ENCODE data around the gene SH3GLB2.

The SH3GLB2 gene

DNA sequence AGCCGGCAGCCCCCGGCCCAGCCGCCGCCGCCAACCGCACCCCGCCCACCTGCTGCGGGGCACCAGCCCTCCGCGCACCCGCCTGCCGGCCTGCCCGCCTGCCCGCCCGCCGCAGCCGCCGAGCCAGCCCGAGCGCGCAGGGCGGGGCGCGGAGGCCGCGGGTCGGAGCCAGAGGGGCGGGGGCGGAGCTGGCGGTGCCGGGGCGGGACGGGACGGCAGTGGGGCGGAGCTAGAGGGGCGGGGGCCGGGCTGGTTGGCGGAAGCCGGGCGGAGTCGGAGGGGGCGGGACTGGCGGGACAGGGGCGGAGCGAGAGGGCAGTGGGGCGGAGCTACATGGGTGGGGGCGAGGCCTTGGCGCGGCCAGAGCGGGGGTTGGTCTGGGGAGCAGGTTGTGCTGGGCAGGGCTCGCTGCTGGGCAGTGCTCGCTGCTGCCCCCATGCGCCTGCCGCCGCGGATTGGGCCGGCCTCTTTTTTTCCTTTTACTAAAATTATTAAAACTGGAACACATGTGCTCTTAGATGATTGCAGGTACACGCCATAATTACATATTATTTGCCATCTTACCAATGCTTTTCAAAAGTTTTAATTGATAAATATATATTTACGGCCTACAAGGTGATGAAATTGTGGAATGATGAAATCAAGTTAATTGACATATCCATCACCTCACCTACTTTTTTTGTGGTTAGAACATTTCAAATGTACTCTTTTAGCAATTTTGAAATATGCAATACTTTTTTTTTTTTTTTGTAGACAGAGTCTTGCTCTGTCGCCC is at the start of gene SH3GLB2:
SH3GLB2 (minus strand) TSS at position 140 of the 775 bp plus-strand sequence. CDS start 177 bp downstream, outside the sequence.
- TF ChIP-seq TEAD4 (IDR thresholded peaks at IDR 0.05) (no peak), RAD21 (IDR thresholded peaks at IDR 0.05; ENCODE audit: low read depth) (peak; percentile 52), CREB1 (IDR thresholded peaks at IDR 0.05; ENCODE audit: low read depth) (no peak), NFIC (IDR thresholded peaks at IDR 0.05) (0 out of 2 replicates have a peak, but pooled peaks have one; percentile 11), ZBTB7A (IDR thresholded peaks at IDR 0.05; ENCODE audit: low read depth) (no peak), EGR1 (IDR thresholded peaks at IDR 0.05) (no peak), CEBPB (IDR thresholded peaks at IDR 0.05) (no peak)

DNA sequence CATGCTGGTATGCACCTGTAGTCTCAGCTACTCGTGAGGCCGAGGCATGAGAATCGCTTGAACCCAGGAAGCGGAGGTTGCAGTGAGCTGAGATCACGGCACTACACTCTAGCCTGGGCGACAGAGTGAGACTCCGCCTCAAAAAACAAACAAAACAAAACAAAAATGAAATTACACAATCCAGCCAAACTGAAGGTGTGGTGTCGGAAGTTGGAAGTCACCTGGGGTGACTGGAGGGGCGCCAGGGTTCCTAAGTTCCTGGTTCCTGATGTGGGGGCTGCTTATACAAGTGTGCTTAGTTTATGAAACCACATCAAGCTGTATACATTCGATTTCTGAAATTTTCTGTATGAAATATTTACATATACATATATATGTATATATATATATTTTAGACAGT is 49.1 kb upstream of the SH3GLB2 start:
- TF ChIP-seq TEAD4 (IDR thresholded peaks at IDR 0.05) (no peak), NFIC (IDR thresholded peaks at IDR 0.05) (no peak), EGR1 (IDR thresholded peaks at IDR 0.05) (no peak)
- TF ChIP-seq, protein P1, sequence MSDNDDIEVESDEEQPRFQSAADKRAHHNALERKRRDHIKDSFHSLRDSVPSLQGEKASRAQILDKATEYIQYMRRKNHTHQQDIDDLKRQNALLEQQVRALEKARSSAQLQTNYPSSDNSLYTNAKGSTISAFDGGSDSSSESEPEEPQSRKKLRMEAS (IDR thresholded peaks at IDR 0.05), result no peak

DNA sequence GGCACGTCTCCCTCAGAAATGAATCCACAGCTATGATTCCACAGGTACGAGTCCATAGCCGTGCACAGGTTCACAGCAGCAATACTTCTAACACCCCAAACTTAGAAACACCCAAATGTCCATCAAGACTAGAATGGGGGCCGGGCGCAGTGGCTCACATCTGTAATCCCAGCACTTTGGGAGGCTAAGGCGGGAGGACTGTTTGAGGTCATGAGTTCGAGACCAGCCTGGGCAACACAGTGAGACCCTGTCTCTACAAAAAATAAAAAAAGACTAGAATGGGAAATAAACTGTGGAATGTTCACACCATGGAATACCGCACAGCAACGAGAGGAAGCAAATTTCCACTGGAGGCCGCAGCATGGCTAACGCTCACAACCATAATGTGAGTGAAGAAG is 48.5 kb upstream of the SH3GLB2 start:
- TF ChIP-seq YY1 (IDR thresholded peaks at IDR 0.05; ENCODE audit: low read depth), result no peak
- TF ChIP-seq NFIC (IDR thresholded peaks at IDR 0.05), result no peak
- TF ChIP-seq, protein P2, sequence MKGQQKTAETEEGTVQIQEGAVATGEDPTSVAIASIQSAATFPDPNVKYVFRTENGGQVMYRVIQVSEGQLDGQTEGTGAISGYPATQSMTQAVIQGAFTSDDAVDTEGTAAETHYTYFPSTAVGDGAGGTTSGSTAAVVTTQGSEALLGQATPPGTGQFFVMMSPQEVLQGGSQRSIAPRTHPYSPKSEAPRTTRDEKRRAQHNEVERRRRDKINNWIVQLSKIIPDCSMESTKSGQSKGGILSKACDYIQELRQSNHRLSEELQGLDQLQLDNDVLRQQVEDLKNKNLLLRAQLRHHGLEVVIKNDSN (IDR thresholded peaks at IDR 0.05), result no peak
- TF ChIP-seq, protein P3, sequence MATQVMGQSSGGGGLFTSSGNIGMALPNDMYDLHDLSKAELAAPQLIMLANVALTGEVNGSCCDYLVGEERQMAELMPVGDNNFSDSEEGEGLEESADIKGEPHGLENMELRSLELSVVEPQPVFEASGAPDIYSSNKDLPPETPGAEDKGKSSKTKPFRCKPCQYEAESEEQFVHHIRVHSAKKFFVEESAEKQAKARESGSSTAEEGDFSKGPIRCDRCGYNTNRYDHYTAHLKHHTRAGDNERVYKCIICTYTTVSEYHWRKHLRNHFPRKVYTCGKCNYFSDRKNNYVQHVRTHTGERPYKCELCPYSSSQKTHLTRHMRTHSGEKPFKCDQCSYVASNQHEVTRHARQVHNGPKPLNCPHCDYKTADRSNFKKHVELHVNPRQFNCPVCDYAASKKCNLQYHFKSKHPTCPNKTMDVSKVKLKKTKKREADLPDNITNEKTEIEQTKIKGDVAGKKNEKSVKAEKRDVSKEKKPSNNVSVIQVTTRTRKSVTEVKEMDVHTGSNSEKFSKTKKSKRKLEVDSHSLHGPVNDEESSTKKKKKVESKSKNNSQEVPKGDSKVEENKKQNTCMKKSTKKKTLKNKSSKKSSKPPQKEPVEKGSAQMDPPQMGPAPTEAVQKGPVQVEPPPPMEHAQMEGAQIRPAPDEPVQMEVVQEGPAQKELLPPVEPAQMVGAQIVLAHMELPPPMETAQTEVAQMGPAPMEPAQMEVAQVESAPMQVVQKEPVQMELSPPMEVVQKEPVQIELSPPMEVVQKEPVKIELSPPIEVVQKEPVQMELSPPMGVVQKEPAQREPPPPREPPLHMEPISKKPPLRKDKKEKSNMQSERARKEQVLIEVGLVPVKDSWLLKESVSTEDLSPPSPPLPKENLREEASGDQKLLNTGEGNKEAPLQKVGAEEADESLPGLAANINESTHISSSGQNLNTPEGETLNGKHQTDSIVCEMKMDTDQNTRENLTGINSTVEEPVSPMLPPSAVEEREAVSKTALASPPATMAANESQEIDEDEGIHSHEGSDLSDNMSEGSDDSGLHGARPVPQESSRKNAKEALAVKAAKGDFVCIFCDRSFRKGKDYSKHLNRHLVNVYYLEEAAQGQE (IDR thresholded peaks at IDR 0.05; ENCODE audit: low read depth), result no peak
- TF ChIP-seq TCF12 (IDR thresholded peaks at IDR 0.05; ENCODE audit: low read depth), result no peak
- TF ChIP-seq TEAD4 (IDR thresholded peaks at IDR 0.05), result no peak
- no peak for TF ChIP-seq CREB1 (IDR thresholded peaks at IDR 0.05; ENCODE audit: low read depth)
- TF ChIP-seq CEBPB (IDR thresholded peaks at IDR 0.05), result no peak
- no peak for TF ChIP-seq RAD21 (IDR thresholded peaks at IDR 0.05; ENCODE audit: low read depth)
- TF ChIP-seq ZBTB7A (IDR thresholded peaks at IDR 0.05; ENCODE audit: low read depth), result no peak
- no peak for TF ChIP-seq FOXM1 (IDR thresholded peaks at IDR 0.05; ENCODE audit: borderline replicate concordance, low read depth)
- TF ChIP-seq, protein P1 (IDR thresholded peaks at IDR 0.05), result no peak

DNA sequence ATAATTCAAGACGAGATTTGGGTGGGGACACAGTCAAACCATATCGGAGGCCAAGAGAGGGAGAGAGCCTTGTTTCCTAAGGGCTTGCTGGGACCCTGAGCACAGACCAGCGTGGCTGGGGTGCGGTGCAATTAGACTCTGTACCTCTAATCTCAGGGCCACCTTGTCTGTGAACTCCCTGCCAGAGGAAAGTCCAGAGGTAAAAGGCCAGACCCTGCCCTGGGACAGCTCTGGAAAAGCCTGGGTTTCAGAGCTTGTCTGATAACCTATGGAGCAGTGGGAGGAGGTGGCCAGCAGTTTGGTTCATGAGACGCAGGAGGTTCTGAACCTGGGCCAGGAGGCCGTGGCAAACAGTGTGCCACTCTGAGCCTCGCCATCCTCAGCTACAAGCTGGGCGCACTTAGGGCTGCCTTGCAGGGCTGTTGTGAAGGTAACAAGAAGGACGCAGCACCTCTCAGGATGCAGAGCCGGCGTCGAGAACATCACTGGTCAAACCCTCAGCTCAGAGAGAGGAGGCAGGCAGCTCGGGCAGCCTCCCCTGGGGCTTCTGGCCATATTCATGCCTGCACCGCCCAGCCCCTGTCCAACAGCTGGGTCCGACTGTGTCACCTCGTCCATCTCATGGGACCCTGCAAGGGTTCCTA is 48.0 kb upstream of the SH3GLB2 start:
- TF ChIP-seq CEBPB (IDR thresholded peaks at IDR 0.05), result no peak
- no peak for TF ChIP-seq TCF12 (IDR thresholded peaks at IDR 0.05; ENCODE audit: low read depth)
- TF ChIP-seq ZBTB7A (IDR thresholded peaks at IDR 0.05; ENCODE audit: low read depth), result no peak
- TF ChIP-seq, protein P1 (IDR thresholded peaks at IDR 0.05), result no peak

DNA sequence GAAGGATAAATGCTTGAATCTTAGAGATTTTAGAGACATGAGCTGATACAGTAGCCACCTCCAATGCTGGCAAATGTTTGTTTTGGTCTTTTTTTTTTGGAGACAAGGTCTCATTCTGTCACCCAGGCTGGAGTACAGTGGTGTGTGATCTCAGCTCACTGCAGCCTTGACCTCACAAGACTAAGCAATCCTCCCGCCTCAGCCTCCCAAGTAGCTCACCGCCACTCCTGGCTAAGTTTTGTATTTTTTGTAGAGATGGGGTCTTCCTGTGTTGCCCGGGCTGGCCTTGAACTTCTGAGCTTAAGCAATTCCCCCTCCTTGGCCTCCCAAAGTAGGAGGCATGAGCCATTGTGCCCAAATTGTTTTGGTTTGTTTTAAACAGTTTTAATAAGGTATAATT is 46.0 kb upstream of the SH3GLB2 start:
- TF ChIP-seq YY1 (IDR thresholded peaks at IDR 0.05; ENCODE audit: low read depth) (no peak), TCF12 (IDR thresholded peaks at IDR 0.05; ENCODE audit: low read depth) (no peak), CREB1 (IDR thresholded peaks at IDR 0.05; ENCODE audit: low read depth) (no peak), NFIC (IDR thresholded peaks at IDR 0.05) (no peak), RAD21 (IDR thresholded peaks at IDR 0.05; ENCODE audit: low read depth) (no peak), TAF1 (IDR thresholded peaks at IDR 0.05; ENCODE audit: low read depth) (no peak), CEBPB (IDR thresholded peaks at IDR 0.05) (no peak), TEAD4 (IDR thresholded peaks at IDR 0.05) (no peak)
- TF ChIP-seq, protein P3 (IDR thresholded peaks at IDR 0.05; ENCODE audit: low read depth), result no peak
- TF ChIP-seq, protein P1 (IDR thresholded peaks at IDR 0.05), result no peak

DNA sequence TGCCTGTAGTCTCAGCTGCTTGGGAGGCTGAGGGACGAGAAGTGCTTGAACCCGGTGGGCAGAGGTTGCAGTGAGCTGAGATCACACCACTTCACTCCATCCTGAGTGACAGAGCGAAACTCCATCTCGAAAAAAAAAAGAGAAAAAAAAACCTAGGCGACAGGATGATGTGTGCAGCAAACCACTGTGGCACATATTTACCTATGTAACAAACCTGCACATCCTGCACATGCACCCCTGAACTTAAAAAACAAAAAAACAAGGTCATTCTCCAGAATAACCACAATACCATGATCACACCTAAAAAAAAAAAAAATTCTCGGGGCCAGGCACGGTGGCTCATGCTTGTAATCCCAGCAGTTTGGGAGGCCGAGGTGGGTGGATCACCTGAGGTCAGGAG is 45.3 kb upstream of the SH3GLB2 start:
- TF ChIP-seq CEBPB (IDR thresholded peaks at IDR 0.05) (no peak), NFIC (IDR thresholded peaks at IDR 0.05) (no peak)
- TF ChIP-seq, protein P2 (IDR thresholded peaks at IDR 0.05), result no peak
